ENCODE measurements around the gene CSRP3.

Gene CSRP3

GRCh38 chr11:19161651-19162050 lies 40.1 kb downstream of the CSRP3 start:
- H4K91ac ChIP-seq (ENCODE audit: low read length): no peak overlapping the region
- no peak overlapping the region for H2BK15ac ChIP-seq (ENCODE audit: low read depth, poor library complexity, severe bottlenecking)

GRCh38 chr11:19160847-19161246 lies 40.9 kb downstream of the CSRP3 start:
- Histone ChIP-seq H3K27ac (ENCODE audit: low read length, poor library complexity, severe bottlenecking) (no peak overlapping the region), H3K23ac (ENCODE audit: low read length in 2 of 2) (no peak overlapping the region), H3K14ac (ENCODE audit: low read length in 2 of 2) (no peak overlapping the region), H2AK5ac (ENCODE audit: low read length, severe bottlenecking) (no peak overlapping the region), H3K18ac (ENCODE audit: low read depth in 1 of 2, low read length in 2 of 2) (no peak overlapping the region), H3K9ac (ENCODE audit: low read length) (no peak overlapping the region), H3K36me3 (ENCODE audit: control insufficient read depth in 1 of 2, insufficient read depth in 2 of 2, low read depth in 1 of 2, low read length in 2 of 2) (peaks cover 0 to 47% of the 10 kb centered on the region in 2 experiments), H2BK120ac (ENCODE audit: low read depth, low read length) (no peak overlapping the region), H2BK5ac (ENCODE audit: low read depth, low read length, poor library complexity, severe bottlenecking) (no peak overlapping the region), H2BK12ac (ENCODE audit: low read length in 2 of 2) (no peak overlapping the region), H3K4me3 (ENCODE audit: insufficient read depth in 1 of 2, low read depth in 1 of 2, low read length in 2 of 2) (no peak overlapping the region), H2AFZ (ENCODE audit: low read depth, low read length) (no peak overlapping the region), H4K91ac (ENCODE audit: low read length) (no peak overlapping the region), H3K9me3 (ENCODE audit: control insufficient read depth, low read length) (no peaks in the 10 kb centered on the region), H4K8ac (ENCODE audit: low read length) (no peak overlapping the region), H3K79me1 (replicated peaks; ENCODE audit: low read length, poor library complexity, severe bottlenecking) (no peaks in the 10 kb centered on the region), H2BK15ac (ENCODE audit: low read depth, poor library complexity, severe bottlenecking) (no peak overlapping the region), H3K4me1 (ENCODE audit: control insufficient read depth, insufficient read depth, low read depth, low read length) (no peaks in the 10 kb centered on the region), H3K4ac (ENCODE audit: low read depth in 1 of 2, low read length in 2 of 2) (no peak overlapping the region), H3K27me3 (ENCODE audit: control insufficient read depth in 1 of 2, insufficient read depth in 1 of 2, low read length in 2 of 2) (no peaks in the 10 kb centered on the region), H3K4me2 (ENCODE audit: low read length, poor library complexity, severe bottlenecking) (no peak overlapping the region)
- whole genome bisulfite sequencing: 97% methylated on average over 6 of the region's 6 CpGs
- DNase-seq: no peak

More at GRCh38 chr11:19161651-19162050, 40.1 kb downstream of the CSRP3 start:
- no peak overlapping the region for H3K14ac ChIP-seq (ENCODE audit: low read length in 2 of 2)
- H3K9me3 ChIP-seq (ENCODE audit: control insufficient read depth, low read length): no peaks in the 10 kb centered on the region
- H2BK5ac ChIP-seq (ENCODE audit: low read depth, low read length, poor library complexity, severe bottlenecking): no peak overlapping the region
- H4K8ac ChIP-seq (ENCODE audit: low read length): no peak overlapping the region
- H3K79me1 ChIP-seq (replicated peaks; ENCODE audit: low read length, poor library complexity, severe bottlenecking): no peaks in the 10 kb centered on the region
- 100% methylated on average over 2 of the region's 2 CpGs for WGBS
- H3K27ac ChIP-seq (ENCODE audit: low read length, poor library complexity, severe bottlenecking): no peak overlapping the region
- H3K23ac ChIP-seq (ENCODE audit: low read length in 2 of 2): no peak overlapping the region
- no peak overlapping the region for H3K18ac ChIP-seq (ENCODE audit: low read depth in 1 of 2, low read length in 2 of 2)
- no peaks in the 10 kb centered on the region for H3K27me3 ChIP-seq (ENCODE audit: control insufficient read depth in 1 of 2, insufficient read depth in 1 of 2, low read length in 2 of 2)
- no peak overlapping the region for H3K4me3 ChIP-seq (ENCODE audit: insufficient read depth in 1 of 2, low read depth in 1 of 2, low read length in 2 of 2)
- H2AFZ ChIP-seq (ENCODE audit: low read depth, low read length): no peak overlapping the region
- H3K4me2 ChIP-seq (ENCODE audit: low read length, poor library complexity, severe bottlenecking): no peak overlapping the region
- H3K9ac ChIP-seq (ENCODE audit: low read length): no peak overlapping the region
- no peak overlapping the region for H2BK12ac ChIP-seq (ENCODE audit: low read length in 2 of 2)
- no peak overlapping the region for H2AK5ac ChIP-seq (ENCODE audit: low read length, severe bottlenecking)
- no peaks in the 10 kb centered on the region for H3K4me1 ChIP-seq (ENCODE audit: control insufficient read depth, insufficient read depth, low read depth, low read length)
- peaks cover 0 to 51% of the 10 kb centered on the region in 2 experiments for H3K36me3 ChIP-seq (ENCODE audit: control insufficient read depth in 1 of 2, insufficient read depth in 2 of 2, low read depth in 1 of 2, low read length in 2 of 2)
- no peak for DNase-seq
- H3K4ac ChIP-seq (ENCODE audit: low read depth in 1 of 2, low read length in 2 of 2): no peak overlapping the region
- H2BK120ac ChIP-seq (ENCODE audit: low read depth, low read length): no peak overlapping the region

- WGBS: 90% methylated on average over 2 of the region's 3 CpGs
- Histone ChIP-seq H3K4me2 (ENCODE audit: low read length, poor library complexity, severe bottlenecking) (no peak overlapping the region), H3K4ac (ENCODE audit: low read depth in 1 of 2, low read length in 2 of 2) (no peak overlapping the region), H3K27ac (ENCODE audit: low read length, poor library complexity, severe bottlenecking) (no peak overlapping the region), H2AFZ (ENCODE audit: low read depth, low read length) (no peak overlapping the region), H2BK12ac (ENCODE audit: low read length in 2 of 2) (no peak overlapping the region), H3K4me3 (ENCODE audit: insufficient read depth in 1 of 2, low read depth in 1 of 2, low read length in 2 of 2) (no peak overlapping the region), H2BK5ac (ENCODE audit: low read depth, low read length, poor library complexity, severe bottlenecking) (no peak overlapping the region), H3K79me1 (replicated peaks; ENCODE audit: low read length, poor library complexity, severe bottlenecking) (no peaks in the 10 kb centered on the region), H3K27me3 (ENCODE audit: control insufficient read depth in 1 of 2, insufficient read depth in 1 of 2, low read length in 2 of 2) (no peaks in the 10 kb centered on the region), H3K23ac (ENCODE audit: low read length in 2 of 2) (no peak overlapping the region), H2BK15ac (ENCODE audit: low read depth, poor library complexity, severe bottlenecking) (no peak overlapping the region), H3K9ac (ENCODE audit: low read length) (no peak overlapping the region), H3K36me3 (ENCODE audit: control insufficient read depth in 1 of 2, insufficient read depth in 2 of 2, low read depth in 1 of 2, low read length in 2 of 2) (peaks cover 0 to 22% of the 10 kb centered on the region in 2 experiments), H4K91ac (ENCODE audit: low read length) (no peak overlapping the region), H3K18ac (ENCODE audit: low read depth in 1 of 2, low read length in 2 of 2) (no peak overlapping the region), H3K4me1 (ENCODE audit: control insufficient read depth, insufficient read depth, low read depth, low read length) (no peaks in the 10 kb centered on the region), H3K9me3 (ENCODE audit: control insufficient read depth, low read length) (no peaks in the 10 kb centered on the region), H2AK5ac (ENCODE audit: low read length, severe bottlenecking) (no peak overlapping the region), H4K8ac (ENCODE audit: low read length) (no peak overlapping the region), H2BK120ac (ENCODE audit: low read depth, low read length) (no peak overlapping the region), H3K14ac (ENCODE audit: low read length in 2 of 2) (no peak overlapping the region)
- no peak for DNase-seq
Observed at GRCh38 chr11:19156892-19157291, 44.9 kb downstream of the CSRP3 start.

- Histone ChIP-seq H3K79me1 (replicated peaks; ENCODE audit: low read length, poor library complexity, severe bottlenecking) (peaks cover 4% of the 10 kb centered on the region), H3K18ac (ENCODE audit: low read depth in 1 of 2, low read length in 2 of 2) (no peak overlapping the region), H3K27me3 (ENCODE audit: control insufficient read depth in 1 of 2, insufficient read depth in 1 of 2, low read length in 2 of 2) (no peaks in the 10 kb centered on the region), H2AFZ (ENCODE audit: low read depth, low read length) (no peak overlapping the region), H3K4me3 (ENCODE audit: insufficient read depth in 1 of 2, low read depth in 1 of 2, low read length in 2 of 2) (no peak overlapping the region), H3K27ac (ENCODE audit: low read length, poor library complexity, severe bottlenecking) (no peak overlapping the region), H2BK5ac (ENCODE audit: low read depth, low read length, poor library complexity, severe bottlenecking) (no peak overlapping the region), H2AK5ac (ENCODE audit: low read length, severe bottlenecking) (no peak overlapping the region), H3K23ac (ENCODE audit: low read length in 2 of 2) (no peak overlapping the region), H3K9ac (ENCODE audit: low read length) (no peak overlapping the region), H3K36me3 (ENCODE audit: control insufficient read depth in 1 of 2, insufficient read depth in 2 of 2, low read depth in 1 of 2, low read length in 2 of 2) (peaks cover 0 to 18% of the 10 kb centered on the region in 2 experiments), H3K4ac (ENCODE audit: low read depth in 1 of 2, low read length in 2 of 2) (no peak overlapping the region), H2BK15ac (ENCODE audit: low read depth, poor library complexity, severe bottlenecking) (no peak overlapping the region), H3K4me1 (ENCODE audit: control insufficient read depth, insufficient read depth, low read depth, low read length) (no peaks in the 10 kb centered on the region), H2BK120ac (ENCODE audit: low read depth, low read length) (no peak overlapping the region), H4K91ac (ENCODE audit: low read length) (no peak overlapping the region), H3K4me2 (ENCODE audit: low read length, poor library complexity, severe bottlenecking) (no peak overlapping the region), H4K8ac (ENCODE audit: low read length) (no peak overlapping the region), H2BK12ac (ENCODE audit: low read length in 2 of 2) (no peak overlapping the region), H3K9me3 (ENCODE audit: control insufficient read depth, low read length) (no peaks in the 10 kb centered on the region), H3K14ac (ENCODE audit: low read length in 2 of 2) (no peak overlapping the region)
- WGBS: 66% methylated on average over 3 of the region's 3 CpGs
- no peak for DNase-seq
Observed at GRCh38 chr11:19145319-19145718, 56.5 kb downstream of the CSRP3 start.

Data from mesenchymal stem cell (in vitro differentiated cells and primary cell).